GM21360 (cell line): ENCODE results near the gene AKAP17A.
"Not testable (repeated sequence)": the region's sequence is repeated elsewhere in the genome, so short reads cannot be mapped to it uniquely, and the experiment has no call there.

ENCODE experiments used
- ATAC-seq: cut with Tn5 transposase; IDR thresholded peaks from one replicate; pipeline ENCODE4 v1.9.1; 2021; ENCODE audit warnings: mild to moderate bottlenecking, moderate library complexity; ENCODE audit not compliant: unreplicated experiment

AKAP17A gene

DNA sequence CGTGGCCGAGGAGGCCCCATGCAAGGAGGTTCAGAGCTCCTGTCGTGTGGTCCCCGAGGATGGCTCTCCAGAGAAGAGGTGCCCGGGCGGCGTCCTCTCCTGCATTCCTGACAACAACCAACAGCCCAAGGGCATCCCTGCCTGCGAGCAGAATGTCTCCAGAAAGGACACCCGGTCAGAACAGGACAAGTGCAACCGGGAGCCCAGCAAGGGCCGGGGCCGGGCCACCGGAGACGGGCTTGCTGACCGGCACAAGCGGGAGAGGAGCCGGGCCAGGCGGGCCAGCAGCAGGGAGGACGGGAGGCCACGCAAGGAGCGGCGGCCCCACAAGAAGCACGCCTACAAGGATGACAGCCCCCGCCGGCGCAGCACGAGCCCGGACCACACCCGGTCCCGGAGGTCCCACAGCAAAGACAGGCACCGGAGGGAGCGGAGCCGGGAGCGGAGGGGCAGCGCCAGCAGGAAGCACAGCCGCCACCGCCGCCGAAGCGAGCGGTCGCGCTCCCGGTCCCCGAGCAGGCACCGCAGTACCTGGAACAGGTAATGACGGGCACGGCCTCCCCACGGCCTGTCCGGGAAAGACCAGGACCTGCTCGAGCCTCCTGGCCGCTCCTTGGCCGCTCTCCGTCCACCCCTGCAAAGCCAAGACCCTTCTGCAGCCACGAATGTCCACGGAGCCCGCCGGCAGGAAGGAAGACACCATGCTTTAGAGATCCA is 9.8 kb downstream of the AKAP17A start:
- ATAC-seq: no peak

DNA sequence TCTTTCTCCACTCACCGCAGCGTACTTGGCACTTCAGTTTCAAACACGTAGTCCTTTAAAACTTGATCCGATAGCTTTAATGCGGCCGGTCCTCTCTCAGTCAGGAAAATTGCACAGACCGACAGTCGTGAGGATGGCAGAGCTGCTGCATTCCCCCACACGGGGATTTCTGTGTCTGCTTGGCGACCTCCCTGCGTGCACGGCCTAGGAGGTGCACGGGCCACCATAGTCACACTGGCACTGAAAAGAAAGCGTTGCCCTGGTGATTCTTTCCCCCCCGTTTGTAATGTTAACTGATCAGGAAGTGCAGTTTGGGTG is 10.3 kb downstream of the AKAP17A start:
- ATAC-seq: no peak

DNA sequence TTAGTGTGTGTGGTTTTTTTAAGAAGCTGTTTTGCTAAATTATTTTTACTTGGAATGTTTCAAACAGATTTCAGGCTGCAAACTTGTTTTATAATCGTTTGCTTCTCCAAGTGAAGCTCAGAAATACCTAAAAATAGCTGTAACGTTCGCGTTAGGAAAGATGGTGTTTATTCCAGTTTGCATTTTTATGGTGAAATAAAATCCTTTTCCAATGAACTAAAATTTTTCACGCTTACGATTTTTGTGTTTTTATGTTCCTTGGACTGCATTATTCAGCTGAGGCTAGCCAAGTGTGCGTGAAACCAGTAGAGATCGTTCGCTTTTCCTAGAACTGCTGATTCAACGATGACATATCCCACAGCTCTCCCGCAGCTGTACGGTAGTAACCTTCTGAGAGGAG is 10.9 kb downstream of the AKAP17A start:
- no peak for ATAC-seq

DNA sequence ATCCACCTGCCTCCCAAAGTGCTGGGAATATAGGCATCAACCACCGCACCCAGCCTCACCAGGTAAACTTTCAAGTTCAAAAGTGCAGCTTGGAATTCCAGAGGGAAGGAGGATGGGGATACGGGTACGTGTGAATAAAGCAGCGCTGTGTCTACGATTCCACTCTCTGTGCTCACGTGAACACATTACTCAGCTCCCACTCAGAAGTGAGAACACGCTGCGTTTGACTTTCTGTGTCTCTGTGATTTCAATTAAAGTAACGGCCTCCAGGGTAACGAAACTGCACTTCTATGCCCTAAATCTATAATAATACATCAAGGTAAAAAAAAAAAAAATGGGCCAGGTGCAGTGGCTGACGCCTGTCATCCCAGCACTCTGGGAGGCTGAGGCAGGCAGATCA is 15.1 kb downstream of the AKAP17A start:
- no peak for ATAC-seq

DNA sequence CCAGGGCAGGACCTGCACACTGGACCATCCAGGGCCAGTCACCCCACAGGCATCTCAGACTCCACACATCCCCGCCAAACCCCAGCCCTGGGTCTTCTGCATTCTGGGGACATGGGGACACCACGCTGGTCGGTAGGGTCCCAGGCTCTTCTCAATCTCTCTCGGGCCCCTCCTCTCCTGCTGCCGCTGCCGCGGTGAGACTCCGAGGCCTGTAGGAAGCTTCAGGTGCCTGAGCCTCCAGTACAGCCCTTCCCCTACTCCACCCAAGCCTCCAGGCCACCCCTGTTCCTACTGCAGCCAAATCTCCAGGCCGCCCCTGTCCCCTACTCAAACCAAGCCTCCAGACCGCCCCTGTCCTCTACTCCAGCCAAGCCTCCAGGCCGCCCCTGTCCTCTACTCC is 17.9 kb downstream of the AKAP17A start:
- ATAC-seq: no peak

DNA sequence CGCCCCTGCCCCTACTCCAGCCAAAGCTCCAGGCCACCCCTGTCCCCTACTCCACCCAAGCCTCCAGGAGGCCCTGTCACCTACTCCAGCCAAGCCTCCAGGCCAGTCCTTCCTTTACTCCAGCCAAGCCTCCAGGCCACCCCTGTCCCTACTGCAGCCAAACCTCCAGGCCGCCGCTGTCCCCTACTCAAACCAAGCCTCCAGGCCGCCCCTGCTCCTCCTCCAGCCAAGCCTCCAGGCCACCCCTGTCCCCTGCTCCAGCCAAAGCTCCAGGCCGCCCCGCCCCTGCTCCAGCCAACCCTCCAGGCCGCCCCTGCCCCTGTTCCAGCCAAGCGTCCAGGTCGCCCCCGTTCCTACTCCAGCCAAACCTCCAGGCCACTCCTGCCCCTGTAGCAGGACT is 18.4 kb downstream of the AKAP17A start:
- no peak for ATAC-seq

- ATAC-seq: no peak
These were observed 18.8 kb downstream of the AKAP17A start for GRCh38 chrX:1610166-1610565.

DNA sequence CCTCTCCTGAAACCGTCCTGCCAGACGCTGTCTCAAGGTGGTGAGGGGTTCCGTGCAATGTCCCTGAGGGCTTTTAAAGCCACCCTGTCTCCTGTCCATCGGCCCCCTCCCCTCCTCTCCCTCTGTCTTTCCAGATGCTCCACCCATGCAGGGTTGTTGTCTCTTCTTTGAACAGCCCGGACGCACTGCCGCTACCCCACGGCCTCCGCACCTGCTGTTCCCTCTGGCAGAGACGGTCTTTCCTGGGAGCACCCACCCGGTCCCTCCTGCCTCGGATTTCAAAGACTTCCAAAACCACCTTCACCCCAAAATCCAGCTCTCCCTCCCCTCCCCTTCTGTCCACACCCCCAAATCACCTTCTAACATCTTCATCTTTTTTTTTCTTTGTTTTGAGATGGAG is 19.3 kb downstream of the AKAP17A start:
- ATAC-seq: no peak

- no peak for ATAC-seq
These were observed 21.4 kb downstream of the AKAP17A start for GRCh38 chrX:1612641-1613286.

GRCh38 chrX:1614927-1615326 is 23.5 kb downstream of the AKAP17A start, which contains the start of gene ASMT:
Gene ASMT (plus strand): TSS chrX:1615059. CDS start chrX:1615200, 141 bp downstream.
- no peak for ATAC-seq

DNA sequence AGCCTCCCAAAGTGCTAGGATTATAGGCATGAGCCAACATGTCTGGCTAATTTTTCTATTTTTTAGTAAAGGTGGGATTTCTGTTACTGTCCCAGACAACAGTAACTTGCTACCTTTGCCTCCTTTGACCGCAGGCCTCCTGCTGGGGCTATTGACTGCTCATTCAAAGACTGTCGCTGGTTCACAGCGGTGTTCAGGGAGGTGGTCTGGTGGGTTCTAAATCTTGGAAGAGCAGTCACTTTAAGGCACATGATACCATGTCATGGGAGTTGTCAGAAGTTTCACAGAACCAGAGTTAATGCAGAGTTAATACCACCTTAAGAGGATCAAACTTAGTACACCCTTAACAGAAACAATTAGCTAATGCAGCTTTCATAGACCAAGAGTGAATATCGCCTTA is 27.3 kb downstream of the AKAP17A start:
- ATAC-seq: no peak

DNA sequence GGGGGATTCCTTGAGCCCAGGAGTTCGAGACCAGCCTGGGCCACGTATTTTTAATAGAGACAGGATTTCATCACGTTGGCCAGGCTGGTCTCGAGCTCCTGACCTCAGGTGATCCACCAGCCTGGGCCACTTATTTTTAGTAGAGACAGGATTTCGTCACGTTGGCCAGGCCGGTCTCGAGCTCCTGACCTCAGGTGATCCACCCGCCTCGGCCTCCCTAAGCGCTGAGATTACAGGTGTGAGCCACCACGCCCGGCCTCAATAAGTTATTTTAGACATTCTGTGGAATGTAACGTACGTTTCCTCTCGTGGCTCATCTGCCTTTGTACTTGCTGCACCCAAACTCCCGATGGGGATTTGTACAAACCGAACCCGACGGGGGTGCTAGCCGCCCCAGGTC is 32.3 kb downstream of the AKAP17A start:
- ATAC-seq: no peak

DNA sequence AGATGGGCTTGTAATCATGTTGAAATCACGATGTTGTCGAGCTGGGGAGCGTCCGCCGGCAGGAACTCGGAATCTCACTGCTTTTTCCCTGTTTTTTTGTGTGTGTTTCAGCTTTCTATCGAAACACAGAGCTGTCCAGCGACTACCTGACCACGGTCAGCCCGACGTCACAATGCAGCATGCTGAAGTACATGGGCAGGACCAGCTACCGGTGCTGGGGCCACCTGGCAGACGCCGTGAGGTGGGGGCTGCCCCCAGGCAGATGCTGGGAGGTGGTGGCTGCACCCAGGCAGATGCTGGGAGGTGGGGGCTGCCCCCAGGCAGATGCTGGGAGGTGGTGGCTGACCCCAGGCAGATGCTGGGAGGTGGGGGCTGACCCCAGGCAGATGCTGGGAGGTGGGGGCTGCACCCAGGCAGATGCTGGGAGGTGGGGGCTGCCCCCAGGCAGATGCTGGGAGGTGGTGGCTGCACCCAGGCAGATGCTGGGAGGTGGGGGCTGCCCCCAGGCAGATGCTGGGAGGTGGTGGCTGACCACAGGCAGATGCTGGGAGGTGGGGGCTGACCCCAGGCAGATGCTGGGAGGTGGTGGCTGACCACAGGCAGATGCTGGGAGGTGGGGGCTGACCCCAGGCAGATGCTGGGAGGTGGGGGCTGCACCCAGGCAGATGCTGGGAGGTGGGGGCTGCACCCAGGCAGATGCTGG is 32.9 kb downstream of the AKAP17A start:
- ATAC-seq: not testable (repeated sequence)

DNA sequence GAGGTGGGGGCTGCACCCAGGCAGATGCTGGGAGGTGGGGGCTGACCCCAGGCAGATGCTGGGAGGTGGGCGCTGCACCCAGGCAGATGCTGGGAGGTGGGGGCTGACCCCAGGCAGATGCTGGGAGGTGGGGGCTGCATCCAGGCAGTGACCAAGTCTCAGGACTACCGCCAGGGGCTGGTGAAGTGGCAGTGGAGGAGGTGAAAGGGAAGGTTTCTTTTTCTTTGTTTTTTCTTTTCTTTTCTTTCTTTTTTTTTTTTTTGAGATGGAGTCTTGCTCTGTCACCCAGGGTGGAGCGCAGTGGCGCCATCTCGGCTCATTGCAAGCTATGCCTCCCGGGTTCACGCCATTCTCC is 33.4 kb downstream of the AKAP17A start:
- ATAC-seq: not testable (repeated sequence)

DNA sequence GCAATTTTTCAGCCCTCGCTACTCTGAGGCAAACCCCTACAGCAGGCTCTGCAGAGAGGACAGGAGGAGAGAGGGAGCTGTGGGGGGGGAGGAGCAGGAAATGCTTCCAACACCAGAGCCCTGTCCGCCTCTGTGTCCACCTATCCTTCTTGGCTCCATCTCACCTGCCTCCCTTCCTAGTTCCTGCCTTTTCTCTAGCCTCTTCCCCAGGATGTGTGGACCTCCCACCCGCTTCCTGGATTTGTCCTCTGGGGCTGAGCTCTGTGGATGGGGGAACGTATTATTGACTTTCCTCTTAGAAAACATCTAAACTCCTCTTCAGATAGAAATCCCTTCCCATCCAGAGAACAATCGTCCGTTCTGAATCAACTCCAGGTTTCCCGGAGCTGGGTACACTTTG is 37.8 kb downstream of the AKAP17A start:
- ATAC-seq: no peak

GRCh38 chrX:1646009-1646408 is 54.6 kb downstream of the AKAP17A start:
- no peak for ATAC-seq

DNA sequence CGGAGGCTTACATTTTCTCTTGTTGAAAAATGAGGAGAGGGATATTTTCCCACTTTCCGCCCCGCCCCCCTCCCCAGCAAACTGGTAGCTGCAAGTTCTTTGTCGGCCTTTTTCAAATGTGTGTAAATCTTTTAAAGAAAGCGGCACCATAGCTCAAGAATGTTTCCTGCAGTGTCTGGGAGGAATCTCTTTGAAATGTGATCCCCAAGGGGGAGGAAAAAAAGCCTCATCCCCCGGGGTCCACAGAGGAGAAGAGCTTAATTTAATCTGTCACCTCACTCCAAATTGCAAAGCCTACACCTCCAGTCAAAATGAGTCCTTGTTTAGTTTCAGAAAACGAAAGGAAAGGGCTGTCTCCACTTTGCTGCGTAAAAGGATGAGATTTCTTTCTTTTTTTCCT is 58.2 kb downstream of the AKAP17A start:
- ATAC-seq: no peak
